ENCODE data around the gene ABCE1. TPM values are rescaled to one million over a fixed set of nuclear protein-coding genes. Genes with fewer than 3 reads are reported as not detected.

ABCE1 gene
- total and polyA plus RNA-seq, 2 of the 8 experiments (the other 6 are each of a cell fraction or from before 2014, with no cell fraction given) = 43.7 to 126 TPM

DNA sequence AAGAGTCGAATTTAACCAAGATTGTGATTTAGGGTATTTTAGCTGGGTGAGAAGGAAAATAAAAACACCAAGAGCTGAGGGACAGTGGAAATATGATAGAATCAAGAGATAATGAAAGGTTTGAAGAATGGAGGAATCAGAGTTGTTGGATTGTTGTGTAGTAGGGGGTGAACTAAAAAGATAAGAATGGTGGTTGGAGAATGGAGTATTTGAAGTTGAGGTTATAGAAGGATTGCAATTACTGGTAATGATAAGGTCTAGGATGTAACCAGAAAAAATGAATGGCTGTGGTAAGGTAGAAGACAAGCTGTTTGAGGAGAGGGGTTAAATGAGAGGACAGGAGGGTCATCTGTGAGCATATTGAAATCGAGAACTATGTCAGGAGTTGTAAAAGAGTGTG lies 4.5 kb downstream of the ABCE1 start:
- Histone ChIP-seq H3K9me3 (ENCODE audit: insufficient read depth in 2 of 2, low read depth in 1 of 2, low read length in 1 of 2) (no peaks in the 10 kb centered on the region), H3K79me2 (ENCODE audit: control insufficient read depth in 1 of 2, insufficient read depth in 2 of 2, low read length in 2 of 2) (peaks cover 33 to 67% of the 10 kb centered on the region in 2 experiments), H3K79me1 (ENCODE audit: low read depth, low read length) (no peaks in the 10 kb centered on the region; the same call in 1 of the 2 replicates), H4K91ac (replicated peaks; ENCODE audit: insufficient read length, low read length) (no peak overlapping the region), H3K27ac (ENCODE audit: low read depth, low read length) (no peak overlapping the region), H3K4me3 (ENCODE audit: extremely low read depth in 1 of 4, insufficient read depth in 2 of 4, low read depth in 3 of 4, low read length in 4 of 4) (no peak overlapping the region), H2AFZ (ENCODE audit: low read length) (no peak overlapping the region), H2BK20ac (ENCODE audit: low read length) (no peak overlapping the region), H4K20me1 (replicated peaks in 1 of 2; ENCODE audit: control insufficient read depth in 1 of 2, insufficient read depth in 2 of 2, low read length in 2 of 2) (peaks cover 0 to 3% of the 10 kb centered on the region in 2 experiments), H3K18ac (ENCODE audit: extremely low read depth, low read length) (no peak overlapping the region), H3K4me1 (replicated peaks in 1 of 4; ENCODE audit: control insufficient read depth in 3 of 4, insufficient read depth in 4 of 4, low read length in 3 of 4) (no peaks in the 10 kb centered on the region), H2BK15ac (ENCODE audit: low read length) (no peak overlapping the region), H3K23me2 (ENCODE audit: low read depth, low read length) (no peaks in the 10 kb centered on the region), H3K4me2 (ENCODE audit: insufficient read depth in 1 of 2, low read depth in 2 of 2, low read length in 2 of 2) (no peak overlapping the region), H2BK12ac (ENCODE audit: low read depth, low read length) (no peak overlapping the region), H2BK5ac (ENCODE audit: low read depth, low read length) (no peak overlapping the region), H3K56ac (replicated peaks; ENCODE audit: insufficient read length, low read depth, low read length) (no peak overlapping the region), H2AK5ac (ENCODE audit: low read depth, low read length) (no peak overlapping the region), H3K27me3 (replicated peaks in 1 of 4; ENCODE audit: control insufficient read depth in 3 of 4, extremely low read depth in 1 of 4, insufficient read depth in 3 of 4, low read length in 3 of 4) (no peaks in the 10 kb centered on the region), H3K36me3 (ENCODE audit: control insufficient read depth in 2 of 4, insufficient read depth in 4 of 4, low read length in 3 of 4) (peaks cover 2 to 36% (median 16%) of the 10 kb centered on the region in 4 experiments; a peak in 7 of 8 replicates), H3K9ac (replicated peaks in 1 of 4; ENCODE audit: extremely low read depth in 1 of 4, low read depth in 3 of 4, low read length in 3 of 4) (no peak overlapping the region), H4K8ac (ENCODE audit: extremely low read depth, insufficient read depth, low read length) (no peak overlapping the region), H3K4ac (replicated peaks; ENCODE audit: insufficient read length, low read depth, low read length) (no peak overlapping the region), H4K5ac (ENCODE audit: insufficient read length, low read depth, low read length) (no peak overlapping the region), H3K14ac (ENCODE audit: insufficient read length) (no peak overlapping the region), H3K23ac (ENCODE audit: insufficient read length) (no peak overlapping the region), H2BK120ac (replicated peaks; ENCODE audit: low read depth, low read length) (no peak overlapping the region)
- POLR2A ChIA-PET (ENCODE audit: partially characterized antibody) = no interaction called here
- no peak for TF ChIP-seq HDAC2 (IDR thresholded peaks at IDR 0.05; ENCODE audit: borderline replicate concordance in 1 of 2, low read depth in 2 of 2, low read length in 2 of 2)
- TF ChIP-seq JUN (IDR thresholded peaks at IDR 0.05; ENCODE audit: low read depth, low read length) = no peak
- TF ChIP-seq YY1 (IDR thresholded peaks at IDR 0.05; ENCODE audit: low read depth, low read length) = no peak
- TF ChIP-seq SP4 (IDR thresholded peaks at IDR 0.05; ENCODE audit: low read length) = no peak
- TF ChIP-seq, protein P1, sequence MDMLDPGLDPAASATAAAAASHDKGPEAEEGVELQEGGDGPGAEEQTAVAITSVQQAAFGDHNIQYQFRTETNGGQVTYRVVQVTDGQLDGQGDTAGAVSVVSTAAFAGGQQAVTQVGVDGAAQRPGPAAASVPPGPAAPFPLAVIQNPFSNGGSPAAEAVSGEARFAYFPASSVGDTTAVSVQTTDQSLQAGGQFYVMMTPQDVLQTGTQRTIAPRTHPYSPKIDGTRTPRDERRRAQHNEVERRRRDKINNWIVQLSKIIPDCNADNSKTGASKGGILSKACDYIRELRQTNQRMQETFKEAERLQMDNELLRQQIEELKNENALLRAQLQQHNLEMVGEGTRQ (IDR thresholded peaks at IDR 0.05; ENCODE audit: low read length) = no peak
- TF ChIP-seq EP300 (IDR thresholded peaks at IDR 0.05; ENCODE audit: borderline replicate concordance in 1 of 2, low read depth in 2 of 2, low read length in 2 of 2) = no peak
- TF ChIP-seq, protein P2, sequence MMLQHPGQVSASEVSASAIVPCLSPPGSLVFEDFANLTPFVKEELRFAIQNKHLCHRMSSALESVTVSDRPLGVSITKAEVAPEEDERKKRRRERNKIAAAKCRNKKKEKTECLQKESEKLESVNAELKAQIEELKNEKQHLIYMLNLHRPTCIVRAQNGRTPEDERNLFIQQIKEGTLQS (IDR thresholded peaks at IDR 0.05; ENCODE audit: insufficient read depth, low read depth, low read length) = no peak
- TF ChIP-seq SIRT6 (IDR thresholded peaks at IDR 0.05; ENCODE audit: low read length) = no peak
- no peak for TF ChIP-seq KDM4A (IDR thresholded peaks at IDR 0.05; ENCODE audit: low read depth, low read length, severe bottlenecking)
- no peak for TF ChIP-seq FOSL1 (IDR thresholded peaks at IDR 0.05; ENCODE audit: insufficient read depth, low read depth, low read length)
- FAIRE-seq (no peak), DNase-seq (ENCODE audit: low read depth in 1 of 2, low spot score in 2 of 2) (no peak)
- 90% methylated on average over 2 of the region's 2 CpGs; no CpG with 5 or more reads in 1 of the 2 experiments for WGBS, 2 experiments (ENCODE audit: extremely low coverage in 1 of 2, insufficient coverage in 1 of 2, insufficient read length in 1 of 2, insufficient replicate concordance in 2 of 2, low coverage in 1 of 2, low lambda C conversion rate in 2 of 2, missing lambda C conversion rate in 1 of 2)
- CTCF ChIA-PET (ENCODE audit: partially characterized antibody) = no interaction called here
